K562 (cell line): Measurements from ENCODE around the gene IRF1.
"Not testable (repeated sequence)": the region's sequence is repeated elsewhere in the genome, so short reads cannot be mapped to it uniquely, and the experiment has no call there.

Experiments used
- MLX ChIP-seq, 2 experiments: fragments of 450-650 bp in 1 of 2; sonication (generic) in 1 of 2; formaldehyde crosslinking; conservative IDR thresholded peaks; 2 replicates each; pipeline versions ENCODE4 v1.4.0 to v1.8.1; 2020 to 2022; ENCODE audit warnings: mild to moderate bottlenecking in 1 of 2, missing genetic modification reagents in 1 of 2
- POLR2A ChIP-seq: fragments of 450-650 bp; conservative IDR thresholded peaks from 2 replicates; pipeline ENCODE4 v1.6.1; 2016
- POLR2B ChIP-seq: fragments of 450-650 bp; IDR thresholded peaks from 2 replicates; pipeline ENCODE4 v1.6.1; 2018; ENCODE audit warnings: low read depth; ENCODE audit not compliant: partially characterized antibody

DNA sequence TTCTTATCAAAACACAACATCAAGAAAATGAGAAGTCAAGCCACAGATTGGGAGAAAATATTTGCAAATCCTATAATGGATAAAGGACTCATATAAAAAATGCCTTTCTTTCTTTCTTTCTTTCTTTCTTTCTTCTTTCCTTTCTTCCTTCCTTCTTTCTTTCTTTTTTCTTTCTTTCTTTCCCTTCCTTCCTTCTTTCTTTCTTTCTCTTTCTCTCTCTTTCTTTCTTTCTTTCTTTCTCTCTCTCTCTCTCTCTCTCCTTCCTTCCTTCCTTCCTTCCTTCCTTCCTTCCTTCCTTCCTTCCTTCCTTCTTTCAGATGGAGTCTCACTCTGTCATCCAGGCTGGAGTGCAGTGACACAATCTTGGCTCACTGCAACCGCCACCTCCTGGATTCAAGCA is 31.5 kb upstream of the IRF1 start:
- not testable (repeated sequence) for TF ChIP-seq POLR2A; POLR2B; MLX (CRISPR knock-in tag; conservative IDR thresholded peaks at IDR 0.05)
